Measurements from ENCODE around the gene CYP27A1.
"Not testable (repeated sequence)": the region's sequence is repeated elsewhere in the genome, so short reads cannot be mapped to it uniquely, and the experiment has no call there.

CYP27A1 gene

GRCh38 chr2:218781691-218782527 is at the start of gene CYP27A1:
TSS of gene CYP27A1 (plus strand) at chr2:218782147. CDS start at chr2:218782183, 36 bp downstream.
- DNase-seq, result no peak

- DNase-seq, result no peak
These were observed 49.2 kb upstream of the CYP27A1 start for GRCh38 chr2:218732761-218733158.

- no peak for DNase-seq
These were observed 48.6 kb upstream of the CYP27A1 start for GRCh38 chr2:218733171-218734021.

- no peak for DNase-seq
These were observed 47.6 kb upstream of the CYP27A1 start for GRCh38 chr2:218734190-218734975.

- no peak for DNase-seq
These were observed 45.4 kb upstream of the CYP27A1 start for GRCh38 chr2:218736531-218736930.

GRCh38 chr2:218743068-218743467 is 38.9 kb upstream of the CYP27A1 start:
- no peak for DNase-seq

GRCh38 chr2:218744615-218745014 is 37.3 kb upstream of the CYP27A1 start:
- no peak for DNase-seq

GRCh38 chr2:218745160-218745558 is 36.8 kb upstream of the CYP27A1 start:
- no peak for DNase-seq

- DNase-seq, result no peak
These were observed 36.1 kb upstream of the CYP27A1 start for GRCh38 chr2:218745559-218746469.

GRCh38 chr2:218746470-218746795 is 35.5 kb upstream of the CYP27A1 start:
- DNase-seq, result no peak

GRCh38 chr2:218746960-218747359 is 35.0 kb upstream of the CYP27A1 start:
- DNase-seq, result no peak

GRCh38 chr2:218748741-218749441 is 33.1 kb upstream of the CYP27A1 start:
- DNase-seq, result no peak

- DNase-seq, result no peak
These were observed 27.7 kb upstream of the CYP27A1 start for GRCh38 chr2:218754201-218754600.

GRCh38 chr2:218754781-218755180 is 27.2 kb upstream of the CYP27A1 start:
- no peak for DNase-seq

- no peak for DNase-seq
These were observed 26.8 kb upstream of the CYP27A1 start for GRCh38 chr2:218755198-218755566.

- DNase-seq, result no peak
These were observed 26.2 kb upstream of the CYP27A1 start for GRCh38 chr2:218755567-218756404.

- no peak for DNase-seq
These were observed 25.2 kb upstream of the CYP27A1 start for GRCh38 chr2:218756599-218757377.

- no peak for DNase-seq
These were observed 20.2 kb upstream of the CYP27A1 start for GRCh38 chr2:218761795-218762194.

- DNase-seq, result not testable (repeated sequence)
These were observed 9.2 kb upstream of the CYP27A1 start for GRCh38 chr2:218772759-218773158.

- no peak for DNase-seq
These were observed 8.1 kb upstream of the CYP27A1 start for GRCh38 chr2:218773881-218774280.

All from hematopoietic multipotent progenitor cell treated with erythropoietin and hydrocortisone succinate and interleukin-3 and kit ligand, for 8 days (in vitro differentiated cells).